ENCODE data around the gene MAP2K3.
"Not testable (repeated sequence)": the region's sequence is repeated elsewhere in the genome, so short reads cannot be mapped to it uniquely, and the experiment has no call there.

The MAP2K3 gene

GRCh38 chr17:21337981-21338625 lies 53.6 kb downstream of the MAP2K3 start:
- DNase-seq = not testable (repeated sequence)

- DNase-seq = no peak
These were observed 54.5 kb downstream of the MAP2K3 start for GRCh38 chr17:21339011-21339410.

GRCh38 chr17:21339571-21339970 lies 55.1 kb downstream of the MAP2K3 start:
- DNase-seq = not testable (repeated sequence)

DNA sequence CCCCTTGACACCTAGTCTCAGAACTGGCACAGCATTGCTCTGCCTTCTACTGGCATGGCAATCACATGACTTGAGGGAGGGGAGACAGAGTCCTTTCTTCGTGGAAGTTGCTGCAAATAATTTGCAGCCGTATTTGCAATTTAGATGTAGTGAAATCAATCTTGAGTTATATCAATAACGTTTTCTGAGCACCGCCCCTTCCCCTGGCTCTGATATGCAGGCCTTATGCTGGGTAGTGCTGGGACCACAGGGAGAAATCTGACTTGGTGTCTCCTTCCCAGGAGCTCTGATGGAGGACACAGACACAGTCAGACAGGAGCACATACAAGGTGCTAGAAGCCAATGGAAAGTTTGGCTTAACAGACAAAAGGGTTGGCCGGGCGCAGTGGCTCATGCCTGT lies 55.9 kb downstream of the MAP2K3 start:
- DNase-seq = not testable (repeated sequence)

GRCh38 chr17:21341279-21341678 lies 56.8 kb downstream of the MAP2K3 start:
- not testable (repeated sequence) for DNase-seq

DNA sequence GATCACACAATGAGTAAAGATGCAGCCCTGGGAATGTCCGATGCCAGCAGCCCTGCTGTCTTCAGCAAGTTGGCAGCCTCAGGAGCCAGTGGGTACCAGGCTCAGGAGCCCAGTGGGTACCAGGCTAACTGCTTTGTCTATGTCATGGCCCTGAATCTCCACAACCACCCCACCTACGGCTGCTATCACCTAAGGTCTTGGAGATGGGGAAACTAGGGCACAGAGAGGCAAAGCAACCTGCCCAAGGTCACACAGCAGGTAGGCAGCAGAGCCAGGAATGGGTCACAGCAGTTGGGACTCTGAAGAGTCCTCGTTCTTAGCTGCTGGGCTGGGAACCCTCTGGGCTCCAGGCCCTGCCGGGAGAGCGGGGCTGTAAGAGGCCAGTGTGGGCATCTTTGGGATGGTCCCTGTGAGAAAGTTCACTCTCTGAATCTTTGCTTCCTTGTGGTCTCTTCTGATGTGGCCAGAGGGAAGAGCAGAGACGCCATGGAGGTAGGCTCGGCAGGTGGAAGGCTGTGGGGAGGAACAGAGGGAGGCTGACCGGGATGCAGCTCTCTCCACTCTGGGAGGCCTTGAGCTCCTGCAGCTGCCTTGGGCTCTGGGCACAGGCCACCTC lies 57.5 kb downstream of the MAP2K3 start:
- not testable (repeated sequence) for DNase-seq

DNA sequence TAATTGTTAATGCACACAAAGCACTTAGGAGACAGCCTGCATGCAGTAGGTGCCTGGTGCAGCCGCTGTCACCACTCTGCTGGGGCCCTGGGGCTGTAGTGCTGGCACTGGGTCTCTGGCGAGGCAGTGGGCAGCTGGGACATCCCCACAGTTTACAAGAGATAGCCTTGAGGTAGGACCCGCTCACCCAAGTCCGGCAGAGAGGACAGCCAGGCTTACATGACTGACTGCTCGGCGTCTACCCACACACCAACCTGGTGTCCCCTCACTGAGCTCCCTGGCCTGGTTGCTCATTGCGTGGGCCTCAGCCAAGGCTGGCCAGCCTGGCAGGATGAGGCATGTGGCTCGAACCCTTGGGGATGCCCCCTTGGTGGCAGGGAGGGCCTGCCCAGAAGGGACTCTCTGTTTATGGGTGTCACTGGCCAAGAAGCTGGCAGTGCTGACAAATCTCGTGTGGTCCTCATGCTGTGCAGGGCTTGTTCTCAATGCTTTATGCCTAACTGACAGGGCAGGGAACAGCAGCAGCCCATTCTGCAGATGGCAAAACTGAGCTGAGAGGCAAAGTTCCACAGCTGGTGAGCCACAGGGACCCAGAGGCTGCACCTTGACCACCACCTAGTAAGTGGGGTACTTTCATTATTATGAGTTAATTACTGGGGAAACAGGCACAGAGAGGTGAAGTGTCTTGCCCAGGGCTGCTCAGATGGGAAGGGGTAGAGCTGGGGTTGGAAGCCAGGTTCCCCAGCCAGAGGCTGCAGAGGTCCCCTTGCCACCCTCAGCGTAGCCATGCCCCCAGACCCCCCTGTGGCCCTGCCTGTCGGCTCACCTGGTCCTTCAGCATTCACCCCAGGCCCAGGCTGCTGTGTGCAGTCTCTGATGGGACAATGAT lies 58.8 kb downstream of the MAP2K3 start:
- DNase-seq = not testable (repeated sequence)

DNA sequence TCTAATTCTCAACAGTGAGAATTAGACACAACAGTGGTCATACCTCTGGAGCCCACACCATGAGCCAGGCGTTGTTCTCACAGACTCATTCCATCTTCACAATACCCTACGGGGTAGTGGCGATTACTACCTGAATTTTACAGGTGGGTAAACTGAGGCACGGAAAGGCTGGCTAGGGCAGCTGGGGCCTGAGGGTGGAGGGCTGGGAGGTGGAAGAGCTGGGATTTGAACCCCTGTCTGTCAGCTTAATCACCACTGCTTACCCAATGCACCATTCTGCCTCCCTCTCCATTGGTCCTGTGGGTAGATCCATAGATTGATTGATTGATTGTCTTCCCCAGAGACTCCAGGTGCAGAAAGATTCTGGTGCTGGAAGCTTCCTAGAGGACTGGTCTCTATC lies 60.3 kb downstream of the MAP2K3 start:
- not testable (repeated sequence) for DNase-seq

GRCh38 chr17:21345236-21345635 lies 60.7 kb downstream of the MAP2K3 start:
- no peak for DNase-seq

GRCh38 chr17:21346107-21346506 lies 61.6 kb downstream of the MAP2K3 start:
- not testable (repeated sequence) for DNase-seq

DNA sequence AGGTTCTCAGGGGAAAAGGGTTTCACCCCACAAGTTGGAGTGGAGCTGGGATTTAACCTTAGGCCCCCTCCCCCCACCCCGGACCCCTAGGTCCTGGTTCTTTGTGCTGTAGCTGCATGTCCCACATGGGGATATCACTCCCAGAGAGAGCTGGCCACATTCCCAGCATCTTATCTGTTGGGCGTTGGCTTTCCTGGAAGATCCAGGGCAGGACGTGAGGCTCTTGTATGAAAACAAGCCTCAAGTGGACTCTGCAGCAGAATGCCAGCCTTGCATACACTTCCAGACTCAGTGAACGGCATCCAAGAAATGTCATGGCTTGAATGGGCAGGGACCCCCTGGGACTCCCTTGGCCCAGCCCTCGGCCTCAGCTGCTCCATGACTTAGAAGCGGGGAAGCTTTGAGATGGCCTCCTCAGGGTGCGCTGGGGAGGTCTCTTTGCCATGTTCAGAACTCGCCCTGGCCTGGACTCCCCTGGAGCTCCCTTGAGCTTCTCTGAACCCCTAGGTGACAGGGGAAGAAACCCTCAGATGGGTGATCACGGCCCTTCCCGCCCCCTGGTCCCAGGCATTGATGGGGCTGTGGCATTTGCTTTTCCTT lies 62.2 kb downstream of the MAP2K3 start:
- DNase-seq = peak; percentile 43

GRCh38 chr17:21347660-21348059 lies 63.1 kb downstream of the MAP2K3 start:
- DNase-seq = not testable (repeated sequence)

DNA sequence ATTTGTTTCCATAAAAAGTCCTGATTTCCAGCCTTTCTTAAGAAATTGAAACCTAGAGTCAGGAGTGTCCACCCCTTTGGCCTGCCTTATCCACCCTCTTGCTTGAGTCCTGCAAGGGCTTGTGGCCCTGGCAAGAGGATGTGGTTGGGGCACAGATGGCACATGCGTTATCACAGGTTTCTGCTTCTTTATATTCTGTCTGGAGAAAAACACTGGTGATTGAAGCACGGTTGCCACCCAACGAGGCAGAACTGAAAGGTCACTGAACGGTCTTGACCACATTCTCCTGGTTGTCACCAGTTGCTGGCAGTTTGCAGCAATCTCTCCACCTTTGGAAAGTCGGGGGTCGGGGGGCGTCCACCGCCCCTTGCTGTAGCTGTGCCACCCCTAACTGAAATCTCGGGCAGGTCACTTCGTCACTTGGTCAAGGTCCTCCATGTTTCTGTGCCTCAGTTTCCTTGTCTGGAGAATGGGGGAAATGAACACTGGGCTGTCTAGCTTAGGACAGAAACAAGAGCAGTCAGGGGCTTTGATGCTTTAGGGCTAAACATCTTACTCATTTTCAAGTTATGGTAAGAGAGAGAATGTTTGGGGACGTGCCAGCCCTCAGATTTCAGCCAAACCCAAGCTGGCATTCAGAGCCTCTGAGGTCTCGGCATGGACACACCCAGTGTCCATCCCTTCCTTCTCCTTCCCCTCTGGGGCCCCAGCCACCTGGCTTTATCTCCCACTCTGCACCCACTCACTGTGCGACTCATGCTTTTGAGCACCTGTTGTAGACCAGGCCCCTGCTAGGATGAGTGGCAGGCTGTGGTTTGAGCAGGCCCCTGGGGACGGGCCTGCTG lies 63.8 kb downstream of the MAP2K3 start:
- peak; percentile 43 for DNase-seq

DNA sequence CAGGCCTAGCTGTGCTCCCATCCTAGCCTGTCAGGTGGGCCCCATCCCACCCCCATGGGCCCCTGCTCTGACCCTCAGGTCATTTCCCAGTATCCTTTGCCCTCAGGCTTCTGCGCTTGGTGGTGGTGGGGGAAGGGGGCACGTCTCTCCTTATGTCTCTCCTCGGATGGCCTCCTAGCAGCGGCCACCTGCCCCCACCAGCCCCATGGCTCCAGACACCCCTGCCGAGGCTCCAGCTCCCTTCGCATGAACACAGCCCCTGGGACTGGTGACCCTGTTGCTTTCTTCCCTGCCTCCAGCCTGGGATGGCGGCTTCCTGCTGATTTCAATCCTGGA lies 64.4 kb downstream of the MAP2K3 start:
- DNase-seq = not testable (repeated sequence)

DNA sequence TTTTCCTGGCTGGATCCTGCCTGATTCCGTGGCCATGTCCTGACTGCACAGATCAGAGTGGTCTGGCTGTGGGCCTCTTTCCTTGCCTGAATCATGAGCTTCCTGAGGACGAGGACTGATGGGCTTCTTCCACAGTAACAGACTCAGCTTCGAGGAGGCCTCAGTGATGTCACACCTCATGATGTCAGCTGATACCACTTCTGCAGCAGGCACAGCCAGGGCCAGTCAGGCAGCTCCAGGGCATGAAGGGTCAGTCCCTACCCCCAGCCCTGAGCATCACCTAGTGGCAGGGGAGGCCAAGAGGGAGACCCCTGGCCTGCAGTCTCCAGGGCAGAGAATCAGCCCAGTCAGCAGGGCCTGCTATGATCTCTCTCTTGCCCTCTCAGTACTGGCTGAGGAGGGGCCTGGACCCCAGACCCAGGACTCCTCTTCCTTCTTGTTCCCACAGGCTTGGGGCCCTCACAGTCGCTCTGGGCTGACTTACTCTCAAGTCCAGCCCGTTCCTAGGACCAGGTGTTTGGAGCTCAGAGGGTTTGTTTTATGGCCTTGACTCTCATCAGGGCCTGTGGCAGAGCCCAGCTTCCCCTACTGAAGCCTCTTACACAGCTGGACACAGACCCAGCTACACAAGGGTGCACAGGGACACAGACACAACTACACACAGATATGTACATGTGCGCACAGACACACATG lies 65.0 kb downstream of the MAP2K3 start:
- DNase-seq = not testable (repeated sequence)

DNA sequence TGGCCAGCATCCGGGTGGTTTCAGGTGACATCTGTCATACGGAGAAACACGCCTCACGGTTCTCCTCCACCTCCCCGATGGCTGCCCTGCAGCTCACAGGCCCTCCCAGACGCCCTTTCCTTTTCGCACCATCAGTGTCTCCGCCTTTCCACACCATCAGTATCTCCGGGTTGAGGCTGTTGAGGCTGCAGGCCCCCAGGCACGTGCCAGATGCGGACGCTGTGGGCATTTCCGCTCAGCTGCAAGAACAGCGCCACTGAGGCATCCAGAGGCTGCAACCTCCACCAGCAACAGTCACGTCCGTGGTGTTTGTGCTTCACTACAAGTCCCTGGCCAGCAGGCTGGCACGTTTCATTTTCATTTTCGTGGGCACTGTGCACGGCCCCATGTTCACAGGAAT lies 66.0 kb downstream of the MAP2K3 start:
- not testable (repeated sequence) for DNase-seq

- no peak for DNase-seq
These were observed 67.0 kb downstream of the MAP2K3 start for GRCh38 chr17:21351366-21352065.

- no peak for DNase-seq
These were observed 67.9 kb downstream of the MAP2K3 start for GRCh38 chr17:21352221-21352980.

DNA sequence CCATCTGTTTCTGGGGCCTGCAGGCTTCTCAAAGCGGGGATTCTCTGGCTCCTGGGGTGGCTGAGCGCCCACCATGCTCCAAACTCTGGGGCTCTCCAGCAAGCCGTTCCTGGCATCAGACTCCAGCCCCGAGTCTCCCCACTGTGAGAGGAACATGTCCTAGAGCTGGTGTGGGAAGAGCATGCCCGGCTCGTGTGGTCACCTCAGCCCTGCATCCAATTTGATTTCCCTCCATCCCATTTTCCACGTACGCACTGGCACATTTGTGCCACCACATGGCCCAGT lies 68.4 kb downstream of the MAP2K3 start:
- DNase-seq = no peak

DNA sequence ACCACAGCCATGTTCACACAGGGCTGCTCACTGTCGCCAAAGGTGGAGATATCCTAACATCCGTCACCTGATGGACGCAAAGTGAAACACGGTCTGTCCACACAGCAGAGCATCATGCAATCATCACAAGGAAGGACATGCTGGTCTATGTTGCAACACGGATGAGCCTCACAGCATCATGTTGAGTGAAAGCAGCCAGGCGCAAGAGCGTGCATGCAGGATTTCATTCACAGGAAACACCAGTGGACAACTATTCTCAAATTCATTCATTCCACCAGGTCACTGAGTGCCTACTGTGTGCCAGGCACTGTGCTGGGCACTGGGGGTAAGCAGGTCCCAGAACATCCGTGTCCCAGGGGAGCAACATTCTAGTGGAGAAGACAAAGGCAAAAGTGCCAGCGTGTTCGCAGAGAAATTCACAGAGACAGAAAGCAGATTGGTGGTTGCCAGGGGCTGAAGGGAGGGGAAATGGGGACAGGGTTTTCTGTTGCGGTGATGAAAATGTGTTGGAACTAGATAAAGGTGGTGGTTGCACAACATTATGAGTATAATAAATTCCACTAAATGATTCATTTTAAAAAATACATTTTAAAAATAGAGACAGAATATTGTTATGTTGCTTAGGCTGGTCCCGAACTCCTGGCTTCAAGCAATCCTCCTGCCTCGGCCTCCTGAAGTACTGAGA lies 69.0 kb downstream of the MAP2K3 start:
- no peak for DNase-seq
